GM19397 (cell line): ENCODE measurements around the gene ANKDD1B.
"Not testable (repeated sequence)": the region's sequence is repeated elsewhere in the genome, so short reads cannot be mapped to it uniquely, and the experiment has no call there.

ENCODE experiments used
- ATAC-seq: cut with Tn5 transposase; IDR thresholded peaks from one replicate; pipeline ENCODE4 v1.9.1; 2021; ENCODE audit warnings: mild to moderate bottlenecking, moderate library complexity; ENCODE audit not compliant: unreplicated experiment

ANKDD1B gene

DNA sequence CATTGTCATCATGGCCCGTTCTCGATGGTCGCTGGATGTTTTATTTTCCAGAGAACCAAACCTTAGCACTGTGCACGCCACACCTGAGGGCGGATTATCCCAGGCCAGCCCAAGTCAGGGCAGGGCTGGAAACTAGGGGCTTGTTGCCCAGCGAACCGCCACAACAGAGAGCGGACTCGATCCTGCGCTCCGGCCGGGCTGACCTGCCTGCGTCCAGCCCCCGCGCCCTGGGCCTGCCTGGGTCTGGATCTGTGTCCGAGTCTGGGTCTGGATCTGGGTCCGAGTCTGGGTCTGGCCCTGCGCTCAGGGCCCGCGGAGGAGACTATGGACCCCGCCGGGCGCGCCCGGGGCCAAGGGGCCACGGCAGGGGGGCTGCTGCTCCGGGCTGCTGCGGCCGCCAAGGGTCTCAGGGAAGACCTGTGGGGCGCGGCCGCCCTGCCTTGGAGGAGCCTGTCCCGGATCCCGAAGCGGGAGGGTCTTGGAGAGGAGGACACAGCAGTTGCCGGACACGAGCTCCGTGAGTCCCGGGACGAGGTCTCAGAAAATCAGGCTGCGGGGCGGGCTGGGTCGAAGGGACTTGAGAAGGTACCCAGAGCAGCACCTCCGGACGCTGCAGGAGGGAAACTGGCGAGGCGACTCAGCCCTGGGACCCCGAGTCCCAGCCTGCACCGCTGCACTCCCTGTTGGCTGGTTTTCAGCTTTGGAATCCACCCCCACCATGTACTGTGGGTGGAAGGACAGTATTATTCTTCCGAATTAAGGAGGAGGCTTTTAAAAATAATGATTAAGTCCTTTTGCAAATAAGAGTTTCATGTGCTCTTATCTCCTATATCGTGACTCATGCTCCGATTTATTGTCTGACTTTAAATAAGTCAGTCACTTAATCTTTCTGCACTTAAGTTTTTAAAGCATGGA, at the start of gene ANKDD1B:
ANKDD1B (plus strand) TSS at position 143 of the 915 bp plus-strand sequence; CDS start at position 325, 182 bp downstream.
- no peak for ATAC-seq

DNA sequence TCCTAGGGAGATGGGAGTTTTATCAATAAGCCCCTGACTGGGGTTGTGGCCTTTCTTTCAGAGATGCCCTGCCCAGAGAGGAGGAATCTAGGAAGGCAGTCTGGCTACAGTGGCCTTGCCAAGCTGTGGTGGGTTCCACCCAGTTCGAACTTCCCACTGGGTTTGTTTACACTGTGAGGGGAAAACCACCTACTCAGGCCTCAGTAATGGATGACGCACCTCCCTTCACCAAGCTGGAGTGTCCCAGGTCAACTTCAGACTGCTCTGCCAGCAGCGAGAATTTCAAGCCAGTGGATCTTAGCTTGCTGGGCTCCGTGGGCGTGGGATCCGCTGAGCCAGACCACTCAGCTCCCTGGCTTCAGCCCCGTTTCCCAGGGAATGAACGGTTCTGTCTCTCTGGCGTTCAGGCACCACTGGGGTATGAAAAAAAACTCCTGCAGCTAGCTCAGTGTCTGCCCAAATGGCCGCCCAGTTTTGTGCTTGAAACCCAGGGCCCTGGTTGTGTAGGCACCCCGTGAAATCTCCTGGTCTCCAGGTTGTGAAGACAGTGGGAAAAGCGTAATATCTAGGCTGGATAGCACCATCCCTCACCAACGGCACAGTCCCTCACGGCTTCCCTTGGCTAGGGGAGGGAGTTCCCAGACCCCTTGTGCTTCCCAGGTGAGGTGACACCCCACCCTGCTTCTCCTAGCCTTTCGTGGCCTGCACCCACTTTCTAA, 45.1 kb upstream of the ANKDD1B start:
- peak; percentile 12 for ATAC-seq

DNA sequence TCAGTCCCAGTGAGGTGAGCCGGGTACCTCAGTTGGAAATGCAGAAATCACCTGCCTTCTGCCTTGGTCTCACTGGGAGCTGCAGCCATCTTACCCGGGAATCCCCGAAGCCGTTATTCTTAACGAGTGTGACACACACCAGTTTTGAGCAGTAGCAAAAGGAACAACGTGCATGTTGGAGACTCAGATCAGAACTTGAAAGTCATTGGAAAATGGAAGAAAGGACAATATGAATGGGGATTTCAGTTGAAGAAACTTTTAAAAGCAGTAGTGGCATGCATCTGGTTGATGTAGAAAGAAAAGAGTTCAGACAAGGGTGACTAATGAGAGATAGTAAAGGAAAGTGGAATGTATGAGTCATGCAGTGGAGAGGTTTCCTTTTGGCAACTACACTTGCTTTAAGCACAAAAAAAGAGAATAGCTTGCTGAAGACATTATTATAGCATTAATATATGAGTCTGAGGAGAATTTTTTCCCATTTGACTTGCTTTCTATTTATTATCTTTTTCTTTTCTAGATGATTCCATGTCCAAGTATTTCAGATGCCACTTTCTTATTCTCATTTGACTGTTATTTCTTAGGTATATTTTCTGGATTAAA, 44.4 kb upstream of the ANKDD1B start:
- ATAC-seq = peak; percentile 73

DNA sequence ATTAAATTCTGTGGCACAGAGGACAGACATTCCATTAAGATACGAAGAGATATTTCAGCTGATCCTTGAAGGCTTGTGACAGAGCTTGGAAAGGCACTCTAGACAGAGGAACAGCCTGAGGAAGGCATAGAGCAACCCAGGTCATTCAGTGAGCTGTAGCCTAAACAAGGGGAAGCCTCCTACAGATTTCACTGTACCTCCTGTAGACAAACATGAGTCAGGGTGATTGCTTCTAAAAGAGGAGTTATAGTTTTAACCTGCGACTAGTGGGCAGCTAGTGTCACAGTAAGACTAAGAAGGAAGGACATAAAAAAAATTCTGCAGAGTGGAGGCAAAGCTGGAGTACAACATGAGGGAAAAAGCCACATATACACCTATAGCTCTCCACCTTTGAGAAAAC, 43.5 kb upstream of the ANKDD1B start:
- no peak for ATAC-seq

DNA sequence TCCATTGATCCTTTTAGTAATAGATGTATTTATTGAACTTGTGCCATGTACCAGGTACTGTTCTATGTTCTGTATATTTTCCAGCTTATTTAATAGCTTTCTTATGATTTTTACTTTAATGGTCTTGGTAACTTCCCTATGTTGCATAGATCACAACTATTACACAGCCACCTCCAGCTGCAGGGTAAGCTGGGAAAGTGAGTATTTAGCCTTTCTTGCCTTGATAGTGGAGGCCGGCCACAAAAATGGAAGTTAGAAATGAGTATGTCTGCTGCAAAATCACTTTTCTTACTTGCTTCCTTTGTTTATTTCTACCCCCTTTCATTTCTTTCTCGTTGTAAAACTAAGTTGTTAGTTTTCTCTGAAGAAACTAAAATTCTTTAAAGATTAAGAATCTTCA, 43.1 kb upstream of the ANKDD1B start:
- no peak for ATAC-seq

DNA sequence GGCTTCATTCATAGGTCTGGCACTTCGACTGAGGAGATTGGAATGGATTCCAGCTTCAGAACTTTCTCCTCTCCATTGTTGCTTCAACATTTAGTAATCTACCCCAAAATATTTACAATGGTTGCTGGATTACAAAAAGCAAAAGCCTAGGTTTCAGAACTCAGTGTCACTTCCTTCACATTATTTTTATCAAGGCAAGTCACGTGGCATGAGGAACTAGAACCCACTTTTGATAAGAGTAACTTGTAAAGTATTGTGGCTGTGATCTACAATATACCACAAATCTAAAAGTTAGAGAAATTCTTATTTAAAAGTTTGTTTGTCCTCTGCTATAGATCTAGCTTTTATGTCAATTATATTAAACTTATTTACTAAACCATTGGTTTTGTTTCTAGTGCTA, 39.7 kb upstream of the ANKDD1B start:
- ATAC-seq = no peak

DNA sequence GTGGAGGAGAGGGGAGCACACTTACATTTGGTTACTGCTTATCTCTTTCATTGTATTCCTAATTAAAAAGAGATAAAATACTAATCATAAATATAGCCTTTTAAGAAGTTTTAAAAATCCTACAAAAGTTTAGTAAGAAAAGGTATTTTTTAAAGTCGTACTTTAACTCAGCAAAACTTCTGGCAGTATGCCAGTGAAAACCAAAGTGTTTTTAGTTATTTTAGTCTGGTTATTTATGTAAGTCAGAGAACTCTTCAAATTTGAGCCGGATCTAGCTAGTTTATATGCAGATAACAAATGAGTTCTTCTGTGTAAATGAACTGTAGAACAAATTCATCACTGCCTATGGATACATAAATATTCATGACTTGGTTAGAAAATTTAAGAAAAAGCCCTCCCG, 36.5 kb upstream of the ANKDD1B start:
- ATAC-seq = peak; percentile 27

DNA sequence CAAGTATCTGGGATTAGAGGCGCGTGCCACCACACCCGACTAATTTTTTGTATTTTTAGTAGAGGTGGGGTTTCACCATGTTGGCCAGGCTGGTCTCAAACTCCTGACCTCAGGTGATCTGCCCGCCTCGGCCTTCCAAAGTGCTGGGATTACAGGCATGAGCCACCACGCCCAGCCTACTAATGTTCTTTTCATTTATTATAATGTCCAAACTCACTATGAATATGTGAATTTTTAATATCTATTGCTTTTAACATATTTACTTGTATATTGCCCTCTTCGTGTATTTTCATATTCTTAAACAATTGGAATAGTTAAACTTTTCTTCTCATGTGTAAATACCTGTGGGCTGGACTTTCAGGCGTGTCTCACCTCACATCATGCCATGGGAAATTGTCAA, 33.0 kb upstream of the ANKDD1B start:
- ATAC-seq = not testable (repeated sequence)

DNA sequence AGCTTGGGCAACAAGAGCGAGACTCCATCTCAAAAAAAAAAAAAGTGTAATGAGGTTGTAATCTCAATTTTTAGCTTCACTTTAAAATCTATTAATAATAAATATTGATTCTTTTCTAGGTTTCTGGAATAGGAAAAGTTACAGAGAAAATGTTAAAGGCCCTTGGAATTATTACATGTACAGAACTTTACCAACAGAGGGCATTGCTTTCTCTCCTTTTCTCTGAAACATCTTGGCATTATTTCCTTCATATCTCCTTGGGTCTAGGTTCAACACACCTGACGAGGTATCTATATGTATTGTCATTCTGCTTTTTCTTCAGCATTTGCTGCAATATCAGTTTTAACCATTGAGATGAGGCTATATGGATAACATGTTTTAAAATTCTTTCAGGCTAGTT, 26.6 kb upstream of the ANKDD1B start:
- ATAC-seq = no peak

DNA sequence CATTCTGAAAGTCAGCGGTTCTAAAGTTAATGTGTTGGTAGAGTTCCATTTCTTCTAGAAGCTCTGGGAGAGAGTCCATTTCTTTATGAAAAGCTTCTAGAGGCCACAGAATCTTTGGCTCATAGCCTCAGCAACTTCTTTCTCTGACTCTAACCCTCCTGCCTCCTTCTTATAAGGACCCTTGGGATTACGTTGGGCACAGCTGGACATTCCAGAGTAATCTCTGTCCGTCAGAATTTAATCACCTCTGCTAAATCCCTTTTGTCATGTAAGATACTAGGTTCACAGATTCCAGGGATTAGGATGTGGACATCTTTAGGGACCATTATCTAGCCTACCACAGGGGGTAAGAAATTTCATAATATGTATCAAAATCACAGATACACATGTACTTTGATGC, 22.6 kb upstream of the ANKDD1B start:
- ATAC-seq = no peak

DNA sequence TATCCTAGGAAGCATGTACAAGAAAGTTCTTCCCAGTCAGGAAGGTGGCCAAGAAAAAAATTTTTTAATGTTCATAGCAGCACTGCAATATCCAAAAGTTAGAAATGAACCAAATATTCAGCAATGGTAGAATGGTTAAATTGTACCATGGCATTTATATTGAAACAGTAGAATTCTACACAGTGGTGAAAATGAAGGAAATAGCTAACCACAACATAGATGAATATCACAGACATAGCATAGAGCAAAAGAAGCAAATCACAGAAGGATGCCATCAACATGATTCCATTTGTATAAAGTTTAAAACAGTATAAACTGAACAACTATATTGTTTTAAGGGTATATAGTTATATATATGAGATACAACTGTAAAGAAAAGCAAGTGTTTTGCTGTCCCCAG, 10.7 kb upstream of the ANKDD1B start:
- no peak for ATAC-seq

DNA sequence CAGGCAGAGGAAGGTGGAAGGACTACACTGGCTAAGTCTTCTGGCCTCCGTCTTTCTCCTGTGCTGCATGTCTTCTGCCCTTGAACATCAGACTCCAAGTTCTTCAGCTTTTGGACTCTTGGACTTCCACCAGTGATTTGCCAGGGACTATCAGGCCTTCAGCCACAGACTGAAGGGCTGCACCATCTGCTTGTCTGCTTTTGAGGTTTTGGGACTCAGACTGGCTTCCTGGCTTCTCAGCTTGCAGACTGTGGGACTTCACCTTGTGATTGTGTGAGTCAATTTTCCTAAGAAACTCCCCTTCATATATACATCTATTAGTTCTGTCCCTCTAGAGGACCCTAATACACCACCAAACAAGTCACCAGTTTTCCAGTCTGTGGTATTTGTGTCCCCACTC, 9.7 kb upstream of the ANKDD1B start:
- ATAC-seq = no peak

DNA sequence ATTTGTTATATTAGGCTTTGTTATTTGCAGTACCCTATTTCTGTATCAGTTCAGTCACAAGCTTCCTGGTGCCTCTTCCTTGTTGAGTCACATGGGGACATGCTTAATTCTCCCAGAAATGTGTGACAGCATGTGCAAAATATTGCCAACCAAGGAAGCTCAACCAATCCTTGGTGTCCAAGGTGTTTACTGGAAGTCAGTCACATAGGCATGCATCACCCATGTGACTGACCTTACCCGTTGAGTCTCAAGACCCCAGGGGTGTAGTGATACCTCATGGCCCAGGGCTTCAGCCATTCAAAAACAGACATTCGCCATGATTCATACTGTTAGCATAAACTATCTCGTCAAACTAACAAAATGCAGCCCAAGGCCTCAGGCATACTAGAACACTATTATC, 9.3 kb upstream of the ANKDD1B start:
- no peak for ATAC-seq

DNA sequence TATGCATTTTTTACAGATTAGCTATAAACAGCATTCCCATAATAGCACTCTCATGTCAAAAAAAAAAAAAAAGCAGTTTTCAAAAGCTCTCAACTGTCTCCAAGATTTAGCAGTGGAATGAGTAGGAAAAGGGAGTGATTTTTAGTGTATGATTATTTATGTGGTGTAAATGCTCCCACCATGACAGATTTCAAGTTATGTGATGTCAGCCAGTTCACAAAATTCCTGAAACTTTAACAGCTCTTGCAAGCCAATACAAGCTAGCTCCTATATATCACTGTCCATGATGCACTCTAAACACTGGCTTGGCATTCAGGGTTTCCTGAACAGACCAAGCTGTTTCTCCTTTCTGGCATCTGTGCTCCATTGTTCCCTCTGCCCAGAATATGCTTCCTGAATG, 7.9 kb upstream of the ANKDD1B start:
- ATAC-seq = no peak

DNA sequence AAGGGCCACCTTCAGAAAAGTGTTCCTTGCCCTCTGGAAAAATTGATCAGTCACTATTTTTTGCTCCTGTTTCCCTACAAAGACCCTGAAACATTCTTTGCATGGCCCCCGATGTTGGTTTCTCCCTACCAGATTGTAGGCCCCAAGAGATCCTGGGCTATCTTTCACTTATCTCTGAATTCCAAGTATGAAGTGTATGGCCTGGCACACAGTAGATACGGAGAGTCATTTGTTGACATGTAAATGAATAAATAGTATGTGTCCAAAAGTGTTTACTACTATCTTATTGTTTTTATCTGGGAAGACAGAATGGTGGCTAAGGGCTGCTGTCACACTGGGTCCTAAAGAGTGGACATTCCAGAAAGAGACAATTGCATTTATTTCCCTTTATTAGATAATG, 7.4 kb upstream of the ANKDD1B start:
- no peak for ATAC-seq

DNA sequence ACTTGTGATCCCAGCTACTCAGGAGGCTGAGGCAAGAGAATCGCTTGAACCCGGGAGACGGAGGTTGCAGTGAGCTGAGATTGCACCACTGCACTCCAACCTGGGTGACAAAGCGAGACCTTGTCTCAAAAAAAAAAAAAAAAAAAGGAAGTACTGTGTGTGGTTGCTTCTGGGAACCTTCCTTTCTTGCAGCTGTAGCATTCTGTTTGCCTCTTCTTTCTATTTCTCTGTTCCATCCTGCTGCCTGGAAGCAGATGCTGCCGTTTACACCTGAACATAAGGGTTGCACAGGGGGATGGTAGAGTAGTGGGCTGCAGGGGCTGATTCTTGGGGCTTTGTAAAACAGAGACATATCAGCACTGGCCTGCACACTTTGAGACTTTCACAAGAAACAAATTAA, 3.9 kb upstream of the ANKDD1B start:
- not testable (repeated sequence) for ATAC-seq

DNA sequence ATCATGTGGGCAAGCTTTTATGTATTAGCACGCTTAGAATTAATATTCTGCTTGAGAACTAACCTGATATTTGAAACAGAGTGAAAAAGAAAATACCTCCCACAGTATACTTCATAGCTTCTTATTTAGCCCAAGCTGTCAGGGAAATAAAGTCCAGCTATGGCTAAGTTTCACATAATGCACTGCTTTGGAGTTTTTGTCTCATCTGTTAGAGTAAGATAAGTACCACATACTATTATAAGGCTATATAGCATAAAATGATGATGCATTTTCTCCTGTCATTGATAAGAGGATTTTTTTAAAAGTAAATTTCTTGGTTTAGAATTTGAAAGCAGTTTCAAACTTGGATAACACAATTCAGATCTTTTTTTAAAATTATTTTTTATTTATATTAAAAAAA, 2.4 kb upstream of the ANKDD1B start:
- no peak for ATAC-seq

DNA sequence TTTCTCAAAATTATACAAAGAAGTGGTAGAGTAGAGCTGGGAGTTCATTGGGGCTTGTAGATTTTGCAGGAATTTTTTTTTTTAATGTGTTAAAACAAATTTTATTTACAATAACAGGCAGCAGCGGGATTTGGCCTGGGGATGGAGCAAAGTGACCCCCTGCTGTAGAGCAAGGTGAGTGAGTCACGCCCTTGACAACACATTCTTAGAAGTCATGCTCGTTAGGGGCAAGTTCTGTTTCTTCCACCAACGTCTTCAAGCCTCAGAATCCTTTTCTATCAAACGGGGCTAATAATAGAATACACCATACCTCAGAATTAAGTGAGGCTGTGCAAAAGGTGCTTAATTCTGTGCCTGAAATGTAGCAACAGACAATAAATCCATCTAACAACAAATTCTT, 1.1 kb upstream of the ANKDD1B start:
- ATAC-seq = no peak

DNA sequence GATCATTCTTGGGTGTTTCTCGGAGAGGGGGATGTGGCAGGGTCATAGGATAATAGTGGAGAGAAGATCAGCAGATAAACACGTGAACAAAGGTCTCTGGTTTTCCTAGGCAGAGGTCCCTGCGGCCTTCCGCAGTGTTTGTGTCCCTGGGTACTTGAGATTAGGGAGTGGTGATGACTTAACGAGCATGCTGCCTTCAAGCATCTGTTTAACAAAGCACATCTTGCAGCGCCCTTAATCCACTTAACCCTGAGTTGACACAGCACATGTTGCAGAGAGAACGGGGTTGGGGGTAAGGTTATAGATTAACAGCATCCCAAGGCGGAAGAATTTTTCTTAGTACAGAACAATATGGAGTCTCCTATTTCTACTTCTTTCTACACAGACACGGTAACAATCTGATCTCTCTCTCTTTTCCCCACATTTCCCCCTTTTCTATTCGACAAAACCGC, 368 bp upstream of the ANKDD1B start:
- not testable (repeated sequence) for ATAC-seq

DNA sequence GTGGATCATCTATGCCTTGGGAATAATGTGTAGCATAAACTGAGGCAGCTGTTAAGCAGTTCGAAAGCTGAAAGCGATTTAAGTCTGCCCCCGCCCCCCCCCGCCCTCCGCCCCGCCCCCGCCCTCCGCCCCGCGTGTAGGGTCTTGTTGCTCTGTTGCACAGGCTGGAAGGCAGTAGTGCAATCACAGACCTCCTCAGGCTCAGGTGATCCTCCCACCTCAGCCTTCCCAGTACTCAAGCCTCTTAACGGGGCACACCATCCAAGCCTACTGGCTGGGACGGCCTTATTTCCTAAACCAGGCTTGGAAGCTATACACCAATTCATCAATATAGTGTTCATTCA, 945 bp downstream of the ANKDD1B start:
- no peak for ATAC-seq

DNA sequence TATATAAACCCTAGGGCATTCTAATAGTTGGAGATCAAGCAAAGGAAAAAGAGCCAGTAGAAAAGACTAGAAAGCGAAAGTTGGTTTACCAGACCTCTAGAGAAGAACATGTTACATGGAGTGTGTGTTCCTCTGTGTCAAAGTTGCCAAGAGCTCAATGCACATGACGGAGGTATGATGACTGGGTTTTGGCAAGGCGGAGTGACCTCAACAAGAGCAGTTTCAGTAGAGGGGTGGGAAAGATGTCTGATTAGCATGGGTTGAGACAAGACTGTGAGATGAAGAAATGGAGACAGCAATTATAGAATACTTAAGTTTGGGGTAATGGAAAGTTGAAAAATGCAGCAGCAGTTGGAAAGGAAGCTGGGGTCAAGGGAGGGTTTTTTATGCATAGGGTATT, 1.6 kb downstream of the ANKDD1B start:
- ATAC-seq = no peak

DNA sequence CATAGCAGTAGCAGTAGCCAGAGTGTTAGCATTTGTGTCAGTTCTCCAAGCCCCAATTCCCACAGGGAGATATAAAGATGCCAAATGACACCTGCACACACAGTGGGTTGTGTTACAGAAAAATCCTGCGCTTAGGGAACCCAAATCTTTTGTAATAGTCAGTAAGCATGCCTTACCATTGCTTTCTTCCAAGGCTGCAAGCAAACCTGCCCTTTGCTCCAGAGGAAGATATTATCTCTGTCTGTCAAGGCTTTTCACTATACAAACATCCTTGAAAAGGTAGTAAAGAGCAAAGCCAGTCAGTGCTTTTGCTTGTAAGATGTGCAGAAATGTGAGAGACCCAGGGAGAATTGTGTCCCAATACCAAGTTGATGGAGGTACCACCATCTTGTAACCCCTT, 2.9 kb downstream of the ANKDD1B start:
- no peak for ATAC-seq
